ENCODE data around the gene COL6A2. TPM values are rescaled to one million over a fixed set of nuclear protein-coding genes. Genes with fewer than 3 reads are reported as not detected.

COL6A2 gene
- total and polyA plus RNA-seq, 2 donors (not counting 1 experiment from before 2014, with no cell fraction given): 1.2 to 2.1 TPM

DNA sequence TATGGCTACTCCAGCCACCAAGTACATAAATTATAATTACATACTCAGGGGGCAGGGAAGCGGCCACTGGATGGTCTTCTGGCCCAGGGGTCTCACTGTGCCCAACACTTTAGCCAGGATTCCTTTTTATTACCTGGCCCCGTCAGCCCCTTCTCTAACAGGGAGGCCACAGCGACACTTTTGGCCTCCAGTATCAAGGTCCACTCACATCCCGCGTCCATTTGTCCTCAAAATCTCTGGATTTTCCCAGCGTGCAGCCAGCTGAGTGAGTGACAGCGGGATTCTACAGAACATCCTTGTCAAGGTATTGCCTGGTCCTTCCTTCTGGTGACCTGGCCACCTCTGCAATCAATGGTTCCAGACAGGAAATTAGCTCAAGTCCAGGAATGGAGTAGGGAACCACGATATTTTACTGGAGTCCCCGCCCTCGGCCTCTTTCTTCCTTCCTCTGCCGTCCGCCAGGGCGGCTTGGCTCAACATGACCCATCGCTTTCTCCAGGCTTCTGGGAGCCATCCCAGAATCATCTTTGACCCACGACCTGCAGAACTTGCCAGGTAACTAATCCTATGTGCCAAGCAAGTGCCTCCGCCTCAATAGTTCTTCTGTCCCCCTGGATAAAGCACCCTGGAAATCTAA, 2.7 kb upstream of the COL6A2 start:
- Histone ChIP-seq H3K79me2 (ENCODE audit: control insufficient read depth, insufficient read depth, low read length) (no peaks in the 10 kb centered on the region), H3K36me3 (replicated peaks in 1 of 2; ENCODE audit: control extremely low read depth in 1 of 2, control insufficient read depth in 1 of 2, extremely low read depth in 1 of 2, insufficient read depth in 2 of 2, low read length in 1 of 2) (no peaks in the 10 kb centered on the region), H3K9me3 (ENCODE audit: control extremely low read depth in 1 of 3, control insufficient read depth in 2 of 3, insufficient read depth in 1 of 3, low read length in 2 of 3) (peaks cover 0 to 12% (median 0%) of the 10 kb centered on the region in 3 donors), H3K4me1 (ENCODE audit: control insufficient read depth in 2 of 2, insufficient read depth in 2 of 2, low read length in 2 of 2) (peaks cover 0 to 3% of the 10 kb centered on the region in 2 donors), H3K4me3 (ENCODE audit: control extremely low read depth in 1 of 5, extremely low read depth in 1 of 5, insufficient read depth in 1 of 5, low read depth in 2 of 5, low read length in 4 of 5) (no peak overlapping the region), H2AFZ (ENCODE audit: insufficient read depth, low read depth, low read length, poor library complexity, severe bottlenecking) (no peak overlapping the region), H3K9ac (ENCODE audit: low read length) (no peak overlapping the region), H3K27ac (ENCODE audit: low read length in 2 of 2) (no peak overlapping the region), H3K27me3 (replicated peaks in 1 of 4; ENCODE audit: control extremely low read depth in 1 of 4, control insufficient read depth in 3 of 4, insufficient read depth in 4 of 4, low read length in 3 of 4) (peaks cover 0 to 10% (median 4%) of the 10 kb centered on the region in 4 experiments), H4K20me1 (ENCODE audit: control insufficient read depth, insufficient read depth, low read length, poor library complexity, severe bottlenecking) (no peaks in the 10 kb centered on the region), H3K4me2 (replicated peaks; ENCODE audit: low read depth, low read length, poor library complexity, severe bottlenecking) (no peak overlapping the region)
- Mint-ChIP-seq H3K4me3 (no peak overlapping the region), H3K27me3 (peaks cover 17% of the 10 kb centered on the region), H3K27ac (no peak overlapping the region), H3K4me1 (peaks cover 4% of the 10 kb centered on the region), H3K9me3 (ENCODE audit: insufficient read depth) (peaks cover 4% of the 10 kb centered on the region)
- ATAC-seq (ENCODE audit: low read depth) (no peak), DNase-seq (no peak)
- WGBS (ENCODE audit: insufficient coverage): 79% methylated on average over 15 of the region's 16 CpGs
- intact Hi-C loops (cut with micrococcal nuclease): no loop called here
- POLR2A ChIA-PET: no interaction called here
- CTCF ChIA-PET: no interaction called here
- no peak for TF ChIP-seq CTCF (IDR thresholded peaks at IDR 0.05)
- no peak for TF ChIP-seq EZH2 (IDR thresholded peaks at IDR 0.05; ENCODE audit: borderline replicate concordance, insufficient read depth, low read depth, low read length, poor library complexity, severe bottlenecking)

GRCh38 chr21:46095814-46096595, 1.9 kb upstream of the COL6A2 start:
- Mint-ChIP-seq H3K27me3 (peaks cover 25% of the 10 kb centered on the region), H3K4me3 (peak overlapping the region; percentile 61), H3K4me1 (peaks cover 4% of the 10 kb centered on the region), H3K27ac (no peak overlapping the region), H3K9me3 (ENCODE audit: insufficient read depth) (no peaks in the 10 kb centered on the region)
- no peak overlapping the region for H3K27ac ChIP-seq (ENCODE audit: low read length in 2 of 2)
- ATAC-seq (ENCODE audit: low read depth): no peak
- 88% methylated on average over 12 of the region's 12 CpGs for WGBS (ENCODE audit: insufficient coverage)
- H3K27me3 ChIP-seq (replicated peaks in 1 of 4; ENCODE audit: control extremely low read depth in 1 of 4, control insufficient read depth in 3 of 4, insufficient read depth in 4 of 4, low read length in 3 of 4): peaks cover 0 to 18% (median 8%) of the 10 kb centered on the region in 4 experiments
- peaks cover 0 to 12% (median 2%) of the 10 kb centered on the region in 3 donors for H3K9me3 ChIP-seq (ENCODE audit: control extremely low read depth in 1 of 3, control insufficient read depth in 2 of 3, insufficient read depth in 1 of 3, low read length in 2 of 3)
- no peak overlapping the region for H3K9ac ChIP-seq (ENCODE audit: low read length)
- POLR2A ChIA-PET: no interaction called here
- no peak overlapping the region for H3K4me2 ChIP-seq (replicated peaks; ENCODE audit: low read depth, low read length, poor library complexity, severe bottlenecking)
- peaks cover 0 to 3% of the 10 kb centered on the region in 2 donors for H3K4me1 ChIP-seq (ENCODE audit: control insufficient read depth in 2 of 2, insufficient read depth in 2 of 2, low read length in 2 of 2)
- no peaks in the 10 kb centered on the region for H3K36me3 ChIP-seq (replicated peaks in 1 of 2; ENCODE audit: control extremely low read depth in 1 of 2, control insufficient read depth in 1 of 2, extremely low read depth in 1 of 2, insufficient read depth in 2 of 2, low read length in 1 of 2)
- H4K20me1 ChIP-seq (ENCODE audit: control insufficient read depth, insufficient read depth, low read length, poor library complexity, severe bottlenecking): no peaks in the 10 kb centered on the region
- H3K79me2 ChIP-seq (ENCODE audit: control insufficient read depth, insufficient read depth, low read length): no peaks in the 10 kb centered on the region
- intact Hi-C loops (cut with micrococcal nuclease): no loop called here
- DNase-seq: no peak
- CTCF ChIA-PET: no interaction called here
- no peak overlapping the region for H2AFZ ChIP-seq (ENCODE audit: insufficient read depth, low read depth, low read length, poor library complexity, severe bottlenecking)
- TF ChIP-seq EZH2 (IDR thresholded peaks at IDR 0.05; ENCODE audit: borderline replicate concordance, insufficient read depth, low read depth, low read length, poor library complexity, severe bottlenecking): no peak
- no peak for TF ChIP-seq CTCF (IDR thresholded peaks at IDR 0.05)
- no peak overlapping the region for H3K4me3 ChIP-seq (ENCODE audit: control extremely low read depth in 1 of 5, extremely low read depth in 1 of 5, insufficient read depth in 1 of 5, low read depth in 2 of 5, low read length in 4 of 5)

Data from B cell (primary cell).